HG02970 (cell line): Measurements from ENCODE around the gene OR5T2.
"Not testable (repeated sequence)": the region's sequence is repeated elsewhere in the genome, so short reads cannot be mapped to it uniquely, and the experiment has no call there.

Experiments
- ATAC-seq: cut with Tn5 transposase; IDR thresholded peaks from one replicate; pipeline ENCODE4 v1.9.1; 2021; ENCODE audit warnings: mild to moderate bottlenecking, moderate library complexity, moderate number of reproducible peaks; ENCODE audit not compliant: unreplicated experiment, low FRiP score

The OR5T2 gene

GRCh38 chr11:56234155-56234554 lies at the start of gene OR5T2:
Gene OR5T2, minus strand, starts transcription at chr11:56234255. Its CDS starts 1,193 bp downstream, at chr11:56233062.
- ATAC-seq: no peak

DNA sequence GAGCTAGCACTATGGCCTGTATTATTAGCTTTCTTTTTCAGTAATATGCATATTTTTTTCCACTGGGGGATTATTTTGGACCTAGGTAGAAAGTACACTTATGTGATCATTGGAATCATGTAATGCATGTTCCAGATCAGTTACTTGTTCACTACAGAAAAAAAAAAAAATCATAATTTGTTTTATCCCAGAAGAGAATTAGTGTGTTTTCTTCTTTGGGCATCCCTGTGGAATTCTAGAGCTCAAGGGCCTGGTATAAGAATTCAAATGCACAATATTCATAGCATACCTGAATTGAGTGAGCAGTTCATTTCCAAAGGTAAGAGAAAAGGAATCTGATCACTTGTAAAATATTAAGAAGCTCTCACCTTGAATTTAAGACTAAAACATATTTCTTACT lies 39.8 kb upstream of the OR5T2 start, which contains the start of gene OR5T1:
Gene OR5T1, plus strand, starts transcription at position 301 of the 400 bp plus-strand sequence. CDS start 1,485 bp downstream, outside the sequence.
- ATAC-seq: no peak

DNA sequence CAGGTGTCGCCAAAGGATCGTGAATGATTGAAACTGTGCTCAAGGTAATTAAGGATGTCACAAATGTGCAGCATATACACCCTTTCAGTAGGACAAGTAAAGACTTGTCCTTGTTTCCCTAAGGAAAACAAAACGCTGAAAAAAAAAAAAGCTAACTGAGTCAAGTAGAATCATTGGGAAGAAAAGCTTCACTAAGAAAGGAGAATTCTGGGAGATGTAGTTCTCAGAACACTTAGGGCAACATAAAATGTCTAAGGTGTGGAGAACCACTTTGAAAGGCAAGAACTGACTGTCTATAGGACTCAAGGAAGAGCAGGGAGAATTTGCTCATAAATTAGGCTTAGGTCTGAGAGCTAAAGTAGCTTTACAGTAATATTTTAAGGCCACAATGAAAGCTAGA lies 37.0 kb upstream of the OR5T2 start:
- no peak for ATAC-seq

DNA sequence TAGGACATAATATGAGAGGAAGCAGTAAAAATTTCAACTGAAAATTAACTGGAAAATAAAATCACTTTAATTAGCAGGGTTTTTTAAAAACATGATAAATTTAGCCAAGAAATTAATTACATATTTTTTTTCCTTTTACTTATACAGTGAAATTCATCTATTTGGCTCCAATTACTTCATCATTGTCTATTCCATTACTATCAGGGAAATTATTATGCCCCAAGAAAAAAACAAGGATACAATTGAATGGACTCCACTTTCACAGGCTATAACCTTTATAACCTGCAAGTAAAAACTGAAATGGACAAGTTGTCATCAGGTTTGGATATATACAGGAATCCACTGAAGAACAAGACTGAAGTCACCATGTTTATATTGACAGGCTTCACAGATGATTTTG lies 17.9 kb upstream of the OR5T2 start, which contains the start of gene OR5T3:
Gene OR5T3, plus strand, starts transcription at position 301 of the 400 bp plus-strand sequence. Its CDS starts 0 bp downstream, at position 301.
- ATAC-seq: no peak

GRCh38 chr11:56219735-56220134 lies 14.3 kb downstream of the OR5T2 start:
- not testable (repeated sequence) for ATAC-seq

DNA sequence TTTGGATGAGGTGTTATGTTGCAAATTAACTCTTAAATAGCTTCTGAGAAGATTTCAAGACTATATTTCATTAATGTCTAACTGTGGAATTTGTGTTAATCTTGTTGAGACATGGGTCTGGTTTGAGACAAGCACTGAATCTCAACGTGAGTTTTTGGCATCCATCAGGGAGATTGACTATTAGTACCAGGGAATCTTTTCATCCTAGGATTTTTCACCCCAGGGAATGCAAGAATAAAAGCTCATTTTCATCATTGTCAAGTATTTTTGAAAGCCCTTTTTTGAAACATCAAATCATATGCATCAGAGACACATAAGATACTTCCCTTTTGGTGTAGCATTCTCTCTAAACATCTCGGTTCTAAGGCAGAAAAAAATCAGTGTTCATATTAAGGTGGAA lies 19.5 kb downstream of the OR5T2 start:
- no peak for ATAC-seq

DNA sequence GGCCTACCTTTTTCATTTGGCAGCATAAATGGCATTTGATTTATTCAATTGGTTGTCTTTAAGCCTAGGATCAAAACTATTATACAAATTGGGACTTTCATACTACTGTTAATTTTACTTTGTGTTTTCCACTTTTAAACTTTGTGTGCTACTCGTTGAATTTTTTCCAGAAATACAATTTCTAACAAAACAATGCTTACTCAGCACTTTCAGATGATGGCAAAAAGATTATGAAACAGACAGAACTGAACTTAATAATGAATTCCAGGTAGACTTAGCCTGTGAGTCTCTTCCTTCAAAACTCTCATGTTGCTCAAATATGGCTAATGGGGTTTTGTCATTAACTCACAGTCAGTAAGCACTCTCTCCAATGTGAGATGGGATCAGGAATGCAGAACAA lies 26.3 kb downstream of the OR5T2 start:
- no peak for ATAC-seq

DNA sequence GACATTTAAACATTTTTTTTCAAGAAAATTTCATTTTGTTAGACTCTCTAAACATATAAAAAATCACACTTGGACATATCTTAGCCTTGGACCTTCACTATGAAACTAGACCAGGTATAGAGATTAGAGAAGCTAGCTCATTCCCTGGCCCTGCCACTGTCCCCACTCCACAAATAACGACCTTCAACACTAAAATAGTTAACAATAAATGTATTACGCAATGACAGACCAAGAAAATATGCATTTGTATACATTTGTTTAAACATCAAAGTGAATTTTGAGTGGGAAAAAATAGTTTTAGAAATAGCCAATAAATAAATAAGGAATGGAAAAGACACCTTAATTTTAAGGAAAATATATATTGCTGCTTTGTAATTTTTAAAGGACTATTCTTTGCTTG lies 36.7 kb downstream of the OR5T2 start:
- ATAC-seq: no peak

DNA sequence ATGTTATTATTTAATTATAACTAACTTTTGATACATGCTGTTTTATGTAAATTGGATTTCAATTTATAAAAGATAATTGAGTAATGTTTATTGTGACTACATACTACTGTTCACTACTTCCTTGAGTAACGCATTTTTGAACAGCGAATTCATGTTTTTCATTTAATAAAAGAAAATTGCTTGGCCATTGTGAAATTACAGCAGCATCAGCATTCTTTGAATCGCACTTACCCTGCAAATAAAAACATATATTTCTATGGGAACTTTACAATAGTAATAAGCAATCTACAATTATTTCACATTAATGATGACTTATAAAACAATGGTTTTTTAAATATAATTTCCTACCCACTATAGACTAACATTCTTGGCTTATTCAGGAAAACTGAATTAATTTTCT lies 37.4 kb downstream of the OR5T2 start:
- no peak for ATAC-seq

GRCh38 chr11:56188602-56189001 lies 45.5 kb downstream of the OR5T2 start:
- ATAC-seq: no peak

DNA sequence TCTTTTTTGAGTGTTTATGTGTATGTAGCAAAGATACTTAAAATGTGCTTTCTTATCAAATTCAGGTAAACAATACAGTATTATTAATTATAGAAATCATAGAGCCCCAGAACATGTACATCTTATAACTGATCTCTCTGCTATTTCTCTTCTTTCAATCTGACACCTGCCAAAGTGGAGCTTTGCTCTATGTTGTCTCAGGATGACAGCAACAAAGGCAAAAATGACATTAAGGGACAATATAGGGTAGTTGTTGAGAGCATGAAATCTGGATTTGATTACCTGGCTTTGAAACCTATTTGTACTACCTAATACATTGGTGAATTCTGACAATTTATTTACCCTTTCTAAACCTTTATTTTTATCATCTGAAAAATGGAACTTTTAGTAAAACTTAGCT lies 50.6 kb downstream of the OR5T2 start:
- no peak for ATAC-seq
